OCI-LY1 (cell line): ENCODE data around the gene PI4KA.

ENCODE experiments used
- H2AFZ ChIP-seq: fragments of 200-600 bp; sonication (generic), shearing (Covaris generic); 2 replicates; pipeline ENCODE4 v1.6.0; 2014; ENCODE audit warnings: antibody characterized with exemption, mild to moderate bottlenecking, low read length
- H3F3A ChIP-seq: fragments of 200-600 bp; sonication (generic), shearing (Covaris generic); 2 replicates; pipeline ENCODE4 v1.6.0; 2014; ENCODE audit warnings: mild to moderate bottlenecking, antibody characterized with exemption, low read length, moderate library complexity; ENCODE audit not compliant: insufficient read depth
- H3K27ac ChIP-seq: fragments of 200-600 bp; sonication (generic); 2 replicates; pipeline ENCODE4 v1.5.1; 2014; ENCODE audit warnings: low read length, mixed run types, mild to moderate bottlenecking, low read depth; ENCODE audit not compliant: poor library complexity, severe bottlenecking
- H3K27me3 ChIP-seq: fragments of 200-600 bp; sonication (generic); 2 replicates; pipeline ENCODE4 v1.6.0; 2014; ENCODE audit warnings: antibody characterized with exemption, mild to moderate bottlenecking, low read length, moderate library complexity; ENCODE audit not compliant: insufficient read depth
- H3K36me3 ChIP-seq: fragments of 200-600 bp; sonication (generic); 2 replicates; pipeline ENCODE4 v1.6.1; 2014; ENCODE audit warnings: mild to moderate bottlenecking, antibody characterized with exemption, low read length, moderate library complexity, mixed read lengths; ENCODE audit not compliant: insufficient read depth
- H3K4me1 ChIP-seq: fragments of 200-600 bp; sonication (generic); 2 replicates; pipeline ENCODE4 v1.5.1; 2014; ENCODE audit warnings: mild to moderate bottlenecking, low read length, moderate library complexity; ENCODE audit not compliant: insufficient read depth, severe bottlenecking
- H3K4me2 ChIP-seq: fragments of 200-600 bp; sonication (generic), shearing (Covaris generic); 2 replicates; pipeline ENCODE4 v1.6.1; 2014; ENCODE audit warnings: low read length
- H3K4me3 ChIP-seq: fragments of 200-600 bp; sonication (generic); 2 replicates; pipeline ENCODE4 v1.5.1; 2014; ENCODE audit warnings: low read length, low read depth, mild to moderate bottlenecking, mixed read lengths; ENCODE audit not compliant: poor library complexity, severe bottlenecking
- H3K79me2 ChIP-seq: fragments of 200-600 bp; shearing (Covaris generic); 2 replicates; pipeline ENCODE4 v1.6.1; 2016; ENCODE audit warnings: mixed run types, low read length, mixed read lengths; ENCODE audit not compliant: insufficient read depth
- H3K9ac ChIP-seq: fragments of 200-600 bp; sonication (generic), shearing (Covaris generic); 2 replicates; pipeline ENCODE4 v1.6.1; 2014; ENCODE audit warnings: mild to moderate bottlenecking, low read length, mixed read lengths
- H3K9me2 ChIP-seq: fragments of 200-600 bp; sonication (generic), shearing (Covaris generic); 2 replicates; pipeline ENCODE4 v1.6.1; 2014; ENCODE audit warnings: low read depth, mild to moderate bottlenecking, low read length, mixed read lengths
- H3K9me3 ChIP-seq: fragments of 200-600 bp; shearing (Covaris generic); 2 replicates; pipeline ENCODE4 v1.6.1; 2014; ENCODE audit warnings: low read length, mixed read lengths
- H4K20me1 ChIP-seq: fragments of 200-600 bp; sonication (generic), shearing (Covaris generic); 2 replicates; pipeline ENCODE4 v1.6.0; 2016; ENCODE audit warnings: mild to moderate bottlenecking, low read length; ENCODE audit not compliant: insufficient read depth
- EZH2 ChIP-seq: fragments of 200-600 bp; sonication (generic), shearing (Covaris generic); IDR thresholded peaks from 2 replicates; pipeline ENCODE4 v1.8.0; 2017; ENCODE audit warnings: borderline replicate concordance, mixed run types, mild to moderate bottlenecking, antibody characterized with exemption, low read length, moderate library complexity, mixed read lengths
- TF ChIP-seq, protein P1 (sequence below): fragments of 200-600 bp; sonication (generic), shearing (Covaris generic); IDR thresholded peaks from 2 replicates; pipeline ENCODE4 v1.5.1; 2017; ENCODE audit warnings: mild to moderate bottlenecking, antibody characterized with exemption, low read length, moderate library complexity, mixed read lengths

Gene PI4KA

DNA sequence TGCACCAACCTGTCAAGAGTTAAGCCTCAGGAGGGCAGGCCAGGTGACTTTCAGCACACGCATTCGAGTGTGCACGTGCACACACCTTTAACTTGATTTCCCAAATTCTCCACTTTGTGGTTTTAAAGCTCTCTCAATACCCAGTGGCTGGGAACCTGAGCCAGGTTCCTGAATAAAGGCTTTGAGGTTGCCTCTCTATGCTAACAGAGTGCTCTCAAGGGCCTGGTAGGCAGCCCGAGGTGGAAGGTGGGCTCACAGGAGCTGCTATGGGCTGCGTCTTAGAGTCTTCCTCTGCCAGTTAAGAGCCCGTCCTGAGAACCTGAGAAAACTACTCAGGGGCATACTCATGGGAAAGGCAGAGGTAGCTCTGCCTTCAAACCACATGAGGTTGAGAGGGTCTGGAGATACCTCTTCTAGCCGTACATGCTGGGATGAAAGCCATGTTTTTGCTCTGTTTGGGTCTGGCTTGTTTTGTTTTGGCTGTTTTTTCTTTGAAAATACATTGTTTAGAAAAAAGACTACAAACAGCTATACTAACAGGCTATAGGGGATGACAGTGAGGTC lies 96.3 kb downstream of the PI4KA start:
- no peak overlapping the region for H3K4me3 ChIP-seq
- H4K20me1 ChIP-seq: no peaks in the 10 kb centered on the region
- H3K4me1 ChIP-seq: no peaks in the 10 kb centered on the region
- no peak overlapping the region for H3K9ac ChIP-seq
- no peaks in the 10 kb centered on the region for H3F3A ChIP-seq
- TF ChIP-seq, protein P1, sequence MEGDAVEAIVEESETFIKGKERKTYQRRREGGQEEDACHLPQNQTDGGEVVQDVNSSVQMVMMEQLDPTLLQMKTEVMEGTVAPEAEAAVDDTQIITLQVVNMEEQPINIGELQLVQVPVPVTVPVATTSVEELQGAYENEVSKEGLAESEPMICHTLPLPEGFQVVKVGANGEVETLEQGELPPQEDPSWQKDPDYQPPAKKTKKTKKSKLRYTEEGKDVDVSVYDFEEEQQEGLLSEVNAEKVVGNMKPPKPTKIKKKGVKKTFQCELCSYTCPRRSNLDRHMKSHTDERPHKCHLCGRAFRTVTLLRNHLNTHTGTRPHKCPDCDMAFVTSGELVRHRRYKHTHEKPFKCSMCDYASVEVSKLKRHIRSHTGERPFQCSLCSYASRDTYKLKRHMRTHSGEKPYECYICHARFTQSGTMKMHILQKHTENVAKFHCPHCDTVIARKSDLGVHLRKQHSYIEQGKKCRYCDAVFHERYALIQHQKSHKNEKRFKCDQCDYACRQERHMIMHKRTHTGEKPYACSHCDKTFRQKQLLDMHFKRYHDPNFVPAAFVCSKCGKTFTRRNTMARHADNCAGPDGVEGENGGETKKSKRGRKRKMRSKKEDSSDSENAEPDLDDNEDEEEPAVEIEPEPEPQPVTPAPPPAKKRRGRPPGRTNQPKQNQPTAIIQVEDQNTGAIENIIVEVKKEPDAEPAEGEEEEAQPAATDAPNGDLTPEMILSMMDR: no peak
- TF ChIP-seq EZH2: no peak
- H2AFZ ChIP-seq: no peak overlapping the region
- no peaks in the 10 kb centered on the region for H3K9me3 ChIP-seq
- no peak overlapping the region for H3K27ac ChIP-seq
- no peaks in the 10 kb centered on the region for H3K9me2 ChIP-seq
- H3K36me3 ChIP-seq: peaks cover 59% of the 10 kb centered on the region
- no peak overlapping the region for H3K4me2 ChIP-seq
- H3K27me3 ChIP-seq: no peaks in the 10 kb centered on the region
- no peaks in the 10 kb centered on the region for H3K79me2 ChIP-seq

DNA sequence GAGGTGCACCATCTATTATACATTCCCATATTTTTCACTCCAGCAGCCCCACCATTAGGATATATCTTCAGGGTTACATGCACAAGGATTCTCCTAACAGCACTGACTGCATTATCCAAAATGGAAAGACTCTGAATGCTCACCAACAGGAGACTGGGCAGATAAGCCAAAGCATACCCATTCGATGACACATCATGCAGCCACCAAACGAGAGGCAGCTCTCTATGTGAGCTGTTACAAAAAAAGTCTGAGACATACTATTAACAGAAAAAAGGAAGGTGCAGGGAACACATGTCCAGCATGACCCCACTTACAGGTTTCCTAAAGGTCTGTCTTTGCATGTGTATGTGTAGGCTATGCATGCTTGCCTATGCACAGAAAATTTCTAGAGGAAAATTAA lies 97.1 kb downstream of the PI4KA start:
- Histone ChIP-seq H2AFZ (no peak overlapping the region), H4K20me1 (no peaks in the 10 kb centered on the region), H3K9me2 (no peaks in the 10 kb centered on the region), H3K9ac (no peak overlapping the region), H3K4me1 (no peaks in the 10 kb centered on the region), H3K27ac (no peak overlapping the region), H3K27me3 (no peaks in the 10 kb centered on the region), H3K9me3 (no peaks in the 10 kb centered on the region), H3F3A (no peaks in the 10 kb centered on the region), H3K4me2 (no peak overlapping the region), H3K4me3 (no peak overlapping the region), H3K36me3 (peaks cover 61% of the 10 kb centered on the region), H3K79me2 (no peaks in the 10 kb centered on the region)
- TF ChIP-seq, protein P1: no peak

DNA sequence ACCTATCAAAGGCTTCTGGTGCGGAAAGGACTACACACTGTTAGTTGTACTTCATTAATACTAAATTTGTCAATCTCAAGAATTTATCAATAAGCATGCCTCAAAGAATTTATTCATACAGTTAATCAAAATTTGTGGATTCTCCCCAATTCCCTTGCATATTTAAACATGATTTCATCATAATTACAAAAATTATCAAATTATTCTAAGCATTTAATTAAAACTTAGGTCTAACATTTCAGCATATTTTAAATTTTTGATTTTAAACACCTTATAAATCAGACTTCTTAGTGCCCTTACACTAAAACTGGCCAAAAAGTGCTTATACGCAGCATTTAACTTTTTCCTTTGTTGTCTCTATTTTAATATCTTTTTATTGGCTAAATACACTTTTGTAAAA lies 98.5 kb downstream of the PI4KA start:
- no peaks in the 10 kb centered on the region for H3K27me3 ChIP-seq
- TF ChIP-seq, protein P1: no peak
- no peak for TF ChIP-seq EZH2
- H2AFZ ChIP-seq: no peak overlapping the region
- no peaks in the 10 kb centered on the region for H3K4me1 ChIP-seq
- no peaks in the 10 kb centered on the region for H3K79me2 ChIP-seq
- H3K9me3 ChIP-seq: no peaks in the 10 kb centered on the region
- no peaks in the 10 kb centered on the region for H4K20me1 ChIP-seq
- no peaks in the 10 kb centered on the region for H3K9me2 ChIP-seq
- no peak overlapping the region for H3K4me2 ChIP-seq
- H3K36me3 ChIP-seq: peaks cover 52% of the 10 kb centered on the region
- H3K27ac ChIP-seq: no peak overlapping the region
- H3K9ac ChIP-seq: no peak overlapping the region
- no peaks in the 10 kb centered on the region for H3F3A ChIP-seq
- no peak overlapping the region for H3K4me3 ChIP-seq
